HG03025 (cell line): Measurements from ENCODE around the gene FNBP1.

ENCODE experiments used
- ATAC-seq: cut with Tn5 transposase; IDR thresholded peaks from one replicate; pipeline ENCODE4 v1.9.1; 2021; ENCODE audit warnings: mild to moderate bottlenecking, moderate library complexity; ENCODE audit not compliant: unreplicated experiment, low FRiP score

FNBP1 gene

DNA sequence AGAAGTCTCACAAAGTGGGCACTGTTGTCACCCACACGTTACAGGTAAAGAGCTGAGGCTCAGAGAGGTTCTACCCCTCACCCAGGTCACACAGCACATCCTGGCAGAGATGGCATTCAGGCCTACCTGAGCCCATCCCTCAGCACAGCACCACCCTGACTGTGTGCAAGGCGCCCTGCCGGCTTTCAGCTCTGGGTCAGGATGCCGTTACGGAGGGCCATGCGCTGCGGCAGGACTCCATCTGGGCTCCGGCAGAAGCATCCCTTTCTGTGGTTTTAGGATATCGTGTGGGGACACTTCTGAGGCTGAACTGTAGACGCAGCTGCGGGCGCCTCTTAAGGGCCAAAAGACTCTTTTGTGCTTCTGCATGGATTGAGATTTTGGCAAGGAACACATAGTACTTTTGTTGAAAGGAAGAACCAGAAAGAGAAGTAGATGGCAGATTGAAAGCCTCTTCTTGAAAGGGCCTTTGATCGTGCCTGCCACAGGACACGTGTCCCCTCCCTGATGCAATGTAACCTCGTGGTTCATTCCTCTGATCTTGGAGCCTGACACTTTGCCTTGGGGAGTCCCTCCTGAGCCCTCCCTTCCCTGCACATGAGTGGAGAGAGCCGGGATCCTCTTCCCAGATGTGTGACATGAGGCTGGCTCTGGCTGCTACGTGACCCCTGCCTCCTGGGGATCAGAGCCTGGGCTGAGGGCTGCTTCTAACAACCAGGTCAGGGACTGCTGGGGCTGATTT, 176.4 kb downstream of the FNBP1 start:
- no peak for ATAC-seq

DNA sequence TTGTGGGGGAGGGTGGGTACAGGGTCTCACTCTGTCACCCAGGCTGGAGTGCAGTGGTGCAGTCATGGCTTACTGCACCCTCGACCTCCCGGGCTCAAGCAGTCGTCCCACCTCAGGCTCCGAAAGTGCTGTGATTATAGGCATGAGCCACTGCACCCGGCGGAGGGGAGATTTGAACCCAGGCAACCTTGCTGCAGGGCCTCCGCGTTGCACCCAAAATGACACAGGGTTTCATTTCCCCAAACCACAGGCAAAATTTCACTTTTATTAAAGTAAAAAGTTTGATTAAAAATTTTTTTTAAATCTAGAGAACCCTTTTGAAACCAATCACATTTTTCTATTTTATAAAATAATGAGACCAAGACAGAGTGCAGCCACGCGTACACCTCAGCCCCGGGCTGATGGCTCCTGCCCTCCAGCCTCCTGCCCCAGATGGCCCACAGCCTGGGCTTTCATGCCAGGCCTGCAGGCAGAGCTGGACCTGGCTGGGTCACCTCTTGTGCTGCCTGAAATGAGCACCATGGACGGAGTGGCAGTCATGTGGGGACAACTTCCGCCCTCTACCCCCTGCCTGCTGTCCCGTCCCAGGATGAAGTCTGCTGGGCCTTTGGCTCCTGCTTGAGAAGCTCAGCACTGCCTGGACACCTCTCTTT, 177.2 kb downstream of the FNBP1 start:
- no peak for ATAC-seq

GRCh38 chr9:129864991-129865647, 177.9 kb downstream of the FNBP1 start:
- ATAC-seq = no peak

GRCh38 chr9:129863059-129863690, 179.8 kb downstream of the FNBP1 start:
- ATAC-seq = no peak

- no peak for ATAC-seq
Measured at GRCh38 chr9:129861447-129861827, 181.6 kb downstream of the FNBP1 start.

DNA sequence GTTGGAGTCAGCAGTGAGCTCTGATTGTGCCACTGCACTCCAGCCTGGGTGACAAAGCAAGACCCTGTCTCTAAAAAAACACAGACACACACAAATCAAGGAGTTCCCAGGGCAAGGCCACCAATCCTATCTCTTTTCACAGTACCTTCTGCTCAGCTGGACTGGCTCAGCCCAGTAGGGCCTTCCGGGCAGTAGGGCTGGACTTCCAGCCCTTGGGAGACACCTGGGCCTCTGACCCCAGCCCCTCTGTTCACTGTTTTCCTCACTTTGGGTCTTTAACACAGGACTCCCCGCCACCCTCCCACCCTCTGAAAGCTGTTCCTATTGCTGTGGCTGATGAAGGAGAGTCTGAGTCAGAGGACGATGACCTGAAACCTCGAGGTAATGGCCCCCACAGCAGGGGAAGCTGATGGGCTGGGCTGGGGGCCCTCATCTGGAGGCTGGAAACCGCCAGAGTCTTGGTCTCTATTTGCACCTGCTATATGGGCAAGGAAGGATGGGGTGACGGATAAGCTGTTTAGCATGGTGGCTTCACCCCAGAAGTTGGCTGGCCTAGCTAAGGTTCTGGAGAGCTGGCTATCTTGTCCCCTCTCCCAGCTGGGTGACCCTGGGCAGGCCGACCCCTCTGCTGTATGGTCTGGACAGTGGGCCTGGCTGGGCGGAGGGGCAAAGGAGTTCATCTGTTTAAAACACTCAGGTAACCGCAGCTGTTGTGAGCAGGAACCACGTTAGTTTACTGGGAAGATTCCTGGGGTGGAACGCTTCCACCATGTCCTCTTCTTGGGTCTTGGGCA, 182.1 kb downstream of the FNBP1 start:
- no peak for ATAC-seq

DNA sequence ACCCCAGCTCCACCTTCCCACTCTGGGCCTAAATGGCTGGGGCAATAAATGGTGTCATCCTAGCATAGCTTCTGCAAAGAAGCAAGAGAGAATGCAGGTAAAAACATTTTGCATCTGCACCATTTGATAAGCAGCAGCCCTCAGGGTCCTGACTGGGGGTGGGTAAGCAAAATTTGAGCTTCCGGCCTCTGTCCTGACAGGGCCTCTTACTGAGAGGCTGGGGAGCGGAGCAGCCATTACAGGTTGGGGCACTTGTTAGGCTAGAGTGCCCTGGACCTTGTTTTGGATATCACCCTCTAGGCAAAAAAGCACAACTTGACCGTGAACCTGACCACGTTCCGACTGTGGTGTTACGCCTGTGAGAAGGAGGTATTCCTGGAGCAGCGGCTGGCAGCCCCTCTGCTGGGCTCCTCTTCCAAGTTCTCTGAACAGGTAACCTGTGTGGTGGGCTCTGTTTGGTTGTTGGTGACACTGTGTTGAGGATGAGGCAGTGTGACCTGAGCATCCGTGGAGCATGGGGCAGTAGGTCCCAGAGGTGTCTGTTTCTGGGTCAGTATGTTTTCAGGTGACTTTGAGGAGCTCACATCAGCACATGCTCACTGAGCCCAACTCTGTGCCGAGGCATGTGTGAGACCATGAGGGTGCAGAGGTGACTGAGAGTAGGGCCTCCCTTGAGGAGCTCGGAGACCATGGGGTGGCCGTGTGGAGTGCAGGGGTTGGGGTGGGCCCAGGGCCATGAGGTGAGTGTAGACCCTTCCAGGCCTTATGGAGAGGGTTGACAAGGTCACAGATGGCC, 184.6 kb downstream of the FNBP1 start:
- no peak for ATAC-seq

DNA sequence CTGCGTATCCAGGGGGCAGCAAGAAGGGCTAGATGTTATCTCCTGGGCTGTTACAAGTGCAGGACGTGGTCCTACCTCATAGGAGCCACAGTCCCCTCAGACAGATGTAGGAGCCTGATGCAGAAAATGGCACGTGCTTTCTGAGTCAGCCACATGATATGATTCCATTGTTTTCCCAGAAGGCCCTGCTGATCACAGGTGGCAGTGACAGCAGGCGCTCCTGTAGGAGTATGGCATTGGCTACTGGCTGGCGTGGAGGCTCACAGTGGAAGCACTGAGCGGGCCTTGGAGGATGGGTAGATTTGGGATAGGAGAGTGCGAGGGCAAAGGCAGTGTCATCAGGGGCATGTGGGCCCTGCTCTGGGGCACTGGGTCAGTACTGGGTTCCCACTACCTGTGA, 185.8 kb downstream of the FNBP1 start:
- ATAC-seq = no peak

DNA sequence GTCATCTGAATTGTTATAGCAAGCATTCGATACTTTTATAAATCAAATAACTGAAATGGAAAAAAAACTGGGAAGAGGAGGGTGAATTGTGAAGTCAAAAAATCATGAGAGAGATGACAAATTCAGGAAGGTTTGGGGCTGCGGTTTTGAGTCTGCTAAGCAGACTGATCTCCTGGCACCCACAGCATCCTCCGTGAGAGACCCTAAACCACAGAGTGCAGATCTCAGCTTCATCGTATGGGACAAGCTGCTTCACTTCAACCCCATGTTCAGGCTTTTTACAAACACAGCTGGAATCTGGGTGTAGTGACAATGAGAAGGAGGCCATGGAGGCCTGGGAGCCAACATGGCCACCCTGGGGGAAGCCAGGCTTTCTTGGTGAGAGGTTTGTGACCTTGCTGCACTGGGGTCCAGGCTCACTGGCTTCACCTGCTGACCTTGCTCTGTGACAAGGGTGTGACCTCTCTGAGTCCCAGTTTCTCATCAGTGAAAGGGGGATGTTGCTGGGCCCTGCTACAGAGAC, 188.3 kb downstream of the FNBP1 start:
- ATAC-seq = no peak

GRCh38 chr9:129853614-129854013, 189.4 kb downstream of the FNBP1 start:
- no peak for ATAC-seq

GRCh38 chr9:129852579-129852978, 190.4 kb downstream of the FNBP1 start:
- ATAC-seq = no peak

GRCh38 chr9:129851821-129852220, 191.2 kb downstream of the FNBP1 start:
- no peak for ATAC-seq

GRCh38 chr9:129850821-129851550, 192.0 kb downstream of the FNBP1 start:
- ATAC-seq = no peak

DNA sequence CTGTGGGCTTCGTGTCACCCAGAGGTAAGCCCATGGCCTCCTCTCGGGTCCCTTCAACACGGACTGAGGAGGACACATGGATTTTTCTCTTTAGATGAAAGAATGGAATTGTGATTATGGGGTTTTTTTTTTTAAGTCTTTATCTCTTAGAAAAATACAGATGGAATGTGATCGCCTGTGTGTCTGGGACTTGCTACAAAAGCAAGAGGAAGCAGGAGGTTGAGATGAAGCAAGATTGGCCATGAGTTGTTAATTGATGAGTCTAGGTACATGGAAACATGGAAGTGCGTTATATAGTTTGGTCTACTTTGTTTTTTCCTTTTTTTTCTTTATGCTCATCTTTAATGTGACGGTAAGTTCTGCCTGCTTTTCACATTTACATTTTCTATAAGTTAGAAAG, 193.1 kb downstream of the FNBP1 start:
- ATAC-seq = no peak

DNA sequence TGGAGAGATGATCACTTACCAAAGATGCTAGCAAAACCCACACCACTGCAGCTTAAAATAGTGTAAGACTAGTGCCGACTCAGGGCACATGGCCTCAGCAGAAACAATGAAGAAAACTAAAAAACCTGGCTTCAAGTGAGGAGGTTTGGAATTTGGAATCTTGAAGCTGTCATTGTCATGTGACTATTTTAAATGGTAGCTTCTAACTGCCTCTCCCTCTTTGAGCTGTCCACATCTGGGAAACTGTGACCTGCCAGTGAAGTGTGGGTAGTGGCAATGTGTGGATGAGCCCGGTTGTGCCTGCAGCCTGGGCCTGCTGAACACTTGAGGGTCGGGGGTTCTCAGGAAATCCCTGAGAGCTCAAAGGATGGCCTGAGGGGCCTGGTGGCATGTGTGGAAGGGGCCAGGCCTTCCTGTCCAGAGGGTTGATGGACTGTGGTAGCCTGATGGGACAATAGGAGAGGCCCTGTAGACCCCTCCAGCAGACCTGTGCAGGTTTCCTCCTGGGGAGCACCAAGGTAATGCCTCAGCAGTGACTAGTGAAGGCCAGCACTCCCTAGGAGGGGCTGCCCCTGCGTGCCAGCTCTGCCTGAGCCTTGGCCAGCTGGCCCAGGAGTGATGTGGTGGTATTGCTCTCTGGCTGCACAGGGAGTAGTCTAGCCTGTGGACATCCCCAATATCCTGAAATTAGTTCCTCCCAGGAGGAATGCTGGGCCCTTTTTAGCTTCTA, 194.1 kb downstream of the FNBP1 start:
- ATAC-seq = no peak

DNA sequence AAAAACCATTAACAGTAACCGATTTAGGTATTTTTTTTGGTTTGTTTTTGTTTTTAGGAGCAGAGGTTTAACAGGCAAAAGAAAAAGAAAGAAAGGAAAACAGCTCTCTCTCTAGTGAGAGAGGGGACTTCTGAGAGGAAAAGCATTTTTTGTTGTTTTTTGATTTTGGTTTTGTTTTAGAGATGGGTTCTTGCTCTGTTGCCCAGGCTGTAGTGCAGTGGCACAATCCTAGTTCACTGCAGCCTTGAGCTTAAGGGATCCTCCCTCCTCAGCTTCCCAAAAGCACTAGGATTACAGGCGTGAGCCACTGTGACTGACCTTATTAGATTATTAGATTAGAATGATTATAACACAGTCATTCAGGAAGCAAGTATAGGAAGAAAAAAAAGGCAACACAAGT, 197.6 kb downstream of the FNBP1 start:
- no peak for ATAC-seq

- no peak for ATAC-seq
Measured at GRCh38 chr9:129841071-129841470, 201.9 kb downstream of the FNBP1 start.

DNA sequence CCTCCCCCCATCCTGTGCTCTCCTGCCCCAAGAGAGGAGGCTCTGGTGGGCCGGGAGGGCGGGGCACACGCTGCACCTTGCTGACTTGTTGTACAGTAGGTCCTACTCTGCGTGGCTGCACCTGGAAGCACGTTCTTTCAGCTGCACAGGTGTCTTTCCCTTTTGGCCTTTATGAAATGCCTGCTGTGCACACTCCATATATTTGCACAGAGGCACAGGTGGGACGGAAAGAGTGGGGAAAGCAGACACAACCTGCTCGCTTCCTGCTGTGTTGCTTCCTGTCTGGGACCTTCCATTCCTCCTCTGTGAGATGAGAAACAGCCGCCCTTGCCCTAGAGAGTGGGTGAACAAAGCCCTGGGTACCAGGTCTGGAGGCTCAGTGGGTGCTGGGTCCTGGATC, 203.0 kb downstream of the FNBP1 start:
- no peak for ATAC-seq
